Left renal pelvis (tissue), 4 donors: ENCODE measurements around the gene BACE2. TPM values are rescaled to one million over a fixed set of nuclear protein-coding genes. Genes with fewer than 3 reads are reported as not detected.

Experiments
- DNase-seq, 4 donors: peaks; one replicate each; pipeline ENCODE4 v3.0.0-alpha.2; 2013; ENCODE audit warnings: low read depth in 4 of 4, low spot score in 3 of 4
- polyA plus RNA-seq, 4 donors: library from polyadenylated mRNA; unstranded; fragments of 120-200 nt; gene quantifications; one replicate each; pipeline ENCODE4 v1.2.1, GENCODE V29; 2013; ENCODE audit not compliant: insufficient read length in 4 of 4

The BACE2 gene
- polyA plus RNA-seq, result 10 to 100 TPM; 26.5 to 56.5 (median 31.7) TPM

DNA sequence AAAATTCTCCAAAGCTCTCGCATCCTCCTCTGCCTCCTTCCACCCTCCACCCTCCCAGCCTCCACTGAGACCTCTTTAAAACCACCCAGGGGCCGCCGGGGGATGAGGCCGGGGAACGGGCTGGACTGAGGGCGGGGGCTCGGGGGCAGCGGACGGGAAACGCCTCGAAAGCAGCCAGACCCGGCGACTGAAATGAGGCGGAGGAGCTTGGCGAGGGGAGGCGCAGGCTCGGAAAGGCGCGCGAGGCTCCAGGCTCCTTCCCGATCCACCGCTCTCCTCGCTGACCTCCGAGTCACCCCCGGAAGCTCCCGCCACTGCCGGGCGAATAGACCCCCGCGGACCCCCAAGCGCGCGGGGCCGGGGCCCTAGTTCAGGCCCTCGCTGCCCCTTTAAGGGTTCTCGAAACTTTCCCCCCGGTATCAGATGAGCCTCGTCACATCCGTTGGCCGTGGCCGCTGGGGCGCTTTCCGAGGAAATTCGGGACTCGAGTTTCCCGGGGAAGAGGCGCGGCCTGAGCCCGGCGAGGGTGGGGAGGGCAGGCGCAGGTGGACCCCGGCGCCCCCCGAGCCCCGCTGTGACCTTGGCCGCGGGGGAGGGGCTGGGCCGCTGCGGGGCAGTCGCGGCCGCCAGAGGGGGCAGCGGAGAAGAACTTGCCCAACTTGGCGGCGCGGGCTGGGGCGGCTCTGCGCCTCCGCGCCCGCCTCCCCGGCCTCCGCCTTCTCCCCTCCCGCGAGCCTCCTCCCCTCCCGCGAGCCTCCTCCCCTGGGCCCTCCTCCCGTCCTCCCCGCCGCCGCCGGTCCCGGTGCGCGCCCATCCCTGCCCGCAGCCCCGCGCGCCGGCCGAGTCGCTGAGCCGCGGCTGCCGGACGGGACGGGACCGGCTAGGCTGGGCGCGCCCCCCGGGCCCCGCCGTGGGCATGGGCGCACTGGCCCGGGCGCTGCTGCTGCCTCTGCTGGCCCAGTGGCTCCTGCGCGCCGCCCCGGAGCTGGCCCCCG, at the start of gene BACE2:
BACE2 (plus strand) TSS at position 813 of the 995 bp plus-strand sequence; CDS start at position 917, 104 bp downstream.
- peak in 3 of 4 donors; percentile 31 to 60 (median 45) for DNase-seq

DNA sequence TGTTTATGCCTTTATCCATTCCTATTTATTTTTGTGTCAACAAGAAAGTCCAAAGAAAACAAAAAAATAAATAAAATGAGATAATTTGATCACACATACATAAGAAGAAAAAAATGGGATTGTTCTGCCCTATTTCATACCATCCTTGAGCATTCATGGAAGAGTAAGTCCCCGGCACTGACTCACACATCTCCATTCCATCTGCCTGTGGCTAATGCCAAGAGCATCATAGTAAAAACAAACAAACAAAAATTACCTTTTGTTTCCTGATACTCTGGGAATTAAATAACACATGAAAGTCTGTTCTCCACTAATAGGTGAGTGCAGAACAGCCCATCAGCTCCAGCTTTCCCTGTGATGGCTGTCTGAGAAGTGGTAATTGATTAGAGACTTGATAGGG, 48.1 kb upstream of the BACE2 start:
- DNase-seq, result no peak

DNA sequence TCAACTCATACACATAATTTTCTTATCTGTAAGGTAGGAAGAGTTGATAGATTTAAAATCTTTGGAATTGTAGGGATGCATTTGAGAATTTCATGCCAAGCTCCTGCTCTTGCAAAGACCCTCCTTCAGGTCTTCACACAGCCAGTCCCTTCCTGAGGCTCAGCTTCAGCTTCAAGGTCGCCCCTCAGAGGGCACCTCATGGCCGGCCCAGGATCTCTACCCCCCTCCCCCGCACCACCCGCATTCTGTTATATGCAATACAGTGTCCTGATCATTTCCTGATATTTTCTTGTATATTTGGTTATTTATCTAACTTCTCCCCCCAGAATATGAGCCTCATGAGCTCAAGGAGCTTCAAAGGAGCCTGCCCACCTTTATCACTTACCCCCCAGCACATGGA, 47.0 kb upstream of the BACE2 start:
- no peak for DNase-seq

DNA sequence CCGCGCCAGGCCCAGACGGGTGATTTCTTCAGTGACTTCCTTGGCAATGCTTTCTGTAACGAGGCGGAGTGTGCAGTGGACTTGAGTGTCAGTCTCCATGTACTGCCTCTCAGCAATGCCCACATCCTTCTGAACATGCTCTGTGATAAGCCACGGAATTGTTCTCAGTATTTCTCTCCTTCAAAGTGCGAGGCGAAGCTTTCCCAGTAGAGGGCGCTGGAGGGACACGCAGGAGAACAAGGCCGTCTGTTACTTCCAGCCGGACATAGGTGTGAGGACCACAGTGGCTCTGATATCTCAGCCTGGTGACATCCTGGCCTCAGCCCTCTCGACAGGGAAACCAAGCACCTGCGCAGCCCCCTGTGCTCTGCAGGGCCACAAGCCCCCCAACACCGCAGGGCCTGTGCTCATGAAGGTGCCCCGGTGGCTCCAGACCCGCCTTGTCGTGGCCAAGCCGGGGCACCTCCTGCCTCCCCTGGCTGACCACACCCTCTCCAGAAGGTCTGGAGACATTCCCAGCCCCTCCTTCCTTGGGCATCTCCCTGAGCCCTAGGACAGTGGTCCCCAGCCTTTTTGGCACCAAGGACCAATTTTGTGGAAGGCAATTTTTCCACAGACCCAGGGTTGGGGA, 46.1 kb upstream of the BACE2 start:
- DNase-seq, result peak in 3 of 4 donors; percentile 54 to 72 (median 68)

DNA sequence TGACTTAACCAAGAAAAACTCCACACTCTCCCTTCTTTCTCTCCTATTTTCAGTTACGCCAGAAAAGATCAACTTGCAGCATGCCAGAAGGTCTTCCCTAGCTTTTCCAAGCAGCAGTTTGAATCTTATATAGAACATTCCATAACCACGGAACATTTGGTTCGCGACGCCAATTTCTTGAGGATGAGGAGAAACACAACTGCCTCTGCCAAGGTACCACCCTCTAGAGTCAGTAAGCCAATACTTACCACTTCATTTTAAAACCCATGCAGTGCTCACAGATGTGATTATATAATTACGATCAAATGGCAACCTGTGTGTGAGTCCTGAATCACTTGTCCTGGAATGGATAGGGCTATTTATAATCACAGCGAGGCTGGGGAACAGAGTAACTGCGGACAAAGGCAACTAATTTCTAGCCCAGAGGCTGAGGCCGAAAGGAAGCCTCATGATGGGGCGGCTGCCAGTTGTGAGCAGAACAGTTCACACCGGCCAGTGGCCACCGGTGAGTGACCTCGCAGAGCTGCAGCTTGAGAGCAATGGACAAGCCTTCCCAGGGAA, 43.2 kb upstream of the BACE2 start:
- no peak for DNase-seq

DNA sequence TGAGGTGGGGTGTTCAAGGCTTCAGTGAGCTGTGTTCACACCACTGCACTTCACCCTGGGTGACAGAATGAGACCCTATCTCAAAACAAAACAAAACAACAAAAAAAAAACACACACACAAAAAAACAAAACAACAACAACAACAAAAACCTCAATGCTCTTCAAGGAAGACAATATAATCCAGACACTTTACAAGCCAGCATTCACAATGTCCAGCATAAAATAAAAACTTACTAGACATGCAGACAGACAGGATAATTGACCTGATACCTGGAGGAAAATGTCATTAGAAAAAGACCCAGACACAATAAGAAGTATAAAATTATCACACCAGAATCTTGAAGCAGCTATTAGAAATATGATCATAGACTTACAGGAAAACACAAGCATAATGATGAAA, 39.0 kb upstream of the BACE2 start:
- DNase-seq, result no peak

DNA sequence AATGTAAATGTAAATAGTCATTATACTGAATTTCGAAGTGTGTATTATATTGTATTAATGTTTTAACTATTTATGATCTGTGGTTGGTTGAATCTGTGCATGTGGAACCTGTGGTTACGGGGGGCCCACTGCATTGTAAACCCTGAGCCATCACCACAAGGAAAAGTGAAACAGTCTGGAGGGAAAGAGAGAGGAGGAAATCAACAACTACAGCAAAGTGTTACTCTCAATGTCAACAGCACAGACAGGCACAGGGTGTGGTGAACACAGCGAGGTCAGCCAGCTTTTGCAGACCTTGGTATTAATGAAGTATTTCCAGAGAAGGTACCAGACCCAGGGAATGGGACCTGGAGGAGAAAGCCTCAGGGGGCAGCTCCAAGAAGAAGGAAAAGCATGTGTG, 37.1 kb upstream of the BACE2 start:
- no peak for DNase-seq

DNA sequence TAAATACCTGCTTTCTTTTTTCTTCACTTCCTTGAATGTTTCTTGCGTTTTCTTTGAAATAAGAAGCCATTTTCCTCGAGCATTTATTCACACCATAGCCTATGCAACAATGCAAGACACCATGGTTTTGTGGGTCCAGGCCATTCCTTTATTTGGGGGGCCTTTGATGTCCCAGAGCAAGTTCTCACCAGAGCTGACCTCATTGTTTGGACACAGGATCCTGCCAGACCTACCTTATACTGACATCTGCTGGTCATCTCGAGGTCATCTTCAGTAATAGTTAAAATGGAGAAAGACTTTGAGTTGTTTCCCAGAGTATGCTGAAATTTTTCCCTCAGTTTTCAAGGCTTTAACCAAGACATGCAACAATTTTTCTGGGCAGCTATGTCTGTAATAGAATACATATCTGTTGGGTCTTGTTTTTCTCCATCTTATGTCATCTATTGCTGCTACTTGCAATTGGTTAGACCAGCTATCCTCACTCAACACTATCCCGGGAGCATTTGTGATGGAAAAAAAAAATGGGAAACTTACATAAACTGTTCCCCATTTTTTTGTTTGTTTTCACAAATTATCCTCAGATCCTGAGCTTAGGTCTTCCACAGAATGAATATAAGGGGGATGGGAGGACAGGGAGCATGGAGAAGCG, 34.0 kb upstream of the BACE2 start:
- no peak for DNase-seq

DNA sequence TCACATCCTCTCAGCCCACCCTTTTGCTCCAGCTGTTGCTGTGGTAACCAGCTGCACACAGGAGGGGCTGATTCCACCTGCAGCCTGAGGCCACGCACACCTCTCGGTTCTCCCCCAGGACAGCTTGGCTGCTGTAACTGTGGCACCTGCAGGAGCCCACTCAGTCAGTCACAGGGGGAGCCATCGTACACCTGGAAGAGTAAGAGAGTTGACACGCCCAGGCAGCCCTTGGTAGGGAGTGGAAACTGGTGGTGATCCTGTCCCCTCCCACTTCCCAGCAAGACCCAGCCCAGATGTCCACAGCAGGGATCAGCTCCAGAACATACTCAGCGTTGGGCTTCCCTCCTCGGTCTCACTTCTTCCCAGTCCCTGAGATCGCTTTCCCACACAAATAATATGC, 32.2 kb upstream of the BACE2 start:
- DNase-seq, result no peak

DNA sequence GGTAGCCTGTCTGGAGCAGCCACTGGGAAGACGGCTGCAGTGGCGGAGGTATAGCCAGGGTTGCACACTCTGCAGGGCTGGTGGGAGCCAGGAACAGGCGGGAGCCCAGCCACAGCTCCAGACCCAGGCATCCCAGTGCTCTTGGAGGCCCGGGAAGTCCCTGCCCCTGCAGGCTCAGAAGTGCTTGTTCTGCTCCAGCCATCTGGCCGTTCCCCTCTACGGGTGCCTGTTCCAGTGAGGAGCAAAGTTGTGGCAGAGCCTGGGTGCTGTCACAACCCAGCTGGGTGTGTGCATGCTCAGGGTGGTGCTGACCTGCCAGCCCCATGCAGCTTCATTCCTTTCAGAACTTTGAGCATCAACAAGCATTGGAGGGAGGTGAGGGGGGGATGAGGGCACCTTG, 31.7 kb upstream of the BACE2 start:
- no peak for DNase-seq

DNA sequence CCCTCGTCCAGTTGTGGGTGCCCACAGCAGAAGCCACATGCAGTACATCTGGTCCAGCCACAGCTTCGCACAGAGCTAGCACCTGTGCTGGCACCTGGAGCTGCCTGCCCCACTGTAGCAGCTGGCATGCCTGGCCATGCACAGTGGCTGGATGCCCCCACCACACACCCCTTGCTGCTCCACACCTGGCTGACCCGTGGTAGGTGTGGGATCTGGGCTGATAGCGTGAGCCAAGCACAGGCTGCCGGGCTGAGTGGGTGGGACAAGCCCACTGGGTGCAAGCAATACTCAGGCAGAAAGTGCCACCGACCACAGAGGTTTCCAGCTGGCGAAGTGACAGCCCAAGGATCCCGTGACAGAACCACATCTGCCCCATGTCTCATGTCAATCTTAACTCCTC, 30.6 kb upstream of the BACE2 start:
- no peak for DNase-seq

DNA sequence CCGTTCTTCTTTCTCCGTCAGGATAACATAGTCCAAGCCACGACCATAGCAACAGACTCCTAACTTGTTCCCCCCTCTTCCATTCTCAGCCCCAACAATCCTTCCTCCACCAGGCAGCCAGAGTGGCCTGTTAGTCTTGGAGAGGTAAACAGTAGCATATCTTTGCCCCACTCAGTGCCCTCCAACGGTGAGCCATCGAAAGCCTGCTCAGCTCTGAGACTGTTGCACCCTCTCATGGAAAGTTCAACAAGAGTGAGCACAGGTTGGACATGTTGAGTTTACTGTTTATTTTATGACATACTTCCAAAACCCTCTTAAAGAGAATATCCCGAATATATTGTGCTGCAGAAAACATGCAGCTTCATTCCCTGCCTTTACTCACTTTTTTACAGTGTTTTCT, 30.1 kb upstream of the BACE2 start:
- no peak for DNase-seq

DNA sequence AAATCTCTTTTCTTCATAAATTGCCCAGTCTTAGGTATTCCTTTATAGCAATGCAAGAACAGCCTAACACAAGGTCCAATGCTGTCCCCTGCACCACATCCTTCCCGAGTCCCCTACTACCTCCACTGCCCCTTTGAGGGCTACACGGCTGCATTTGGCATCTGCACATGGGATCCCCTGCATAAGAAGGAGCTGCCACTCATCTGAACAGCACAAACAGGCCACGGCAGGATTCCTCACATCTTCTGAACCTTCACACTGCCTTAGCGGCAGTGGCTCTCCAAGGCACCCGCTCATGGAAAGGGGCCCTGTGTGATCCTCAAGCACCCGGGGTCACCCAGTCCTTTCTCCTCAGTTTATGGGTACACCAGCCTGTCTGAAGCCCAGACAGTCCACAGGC, 29.2 kb upstream of the BACE2 start:
- DNase-seq, result no peak

DNA sequence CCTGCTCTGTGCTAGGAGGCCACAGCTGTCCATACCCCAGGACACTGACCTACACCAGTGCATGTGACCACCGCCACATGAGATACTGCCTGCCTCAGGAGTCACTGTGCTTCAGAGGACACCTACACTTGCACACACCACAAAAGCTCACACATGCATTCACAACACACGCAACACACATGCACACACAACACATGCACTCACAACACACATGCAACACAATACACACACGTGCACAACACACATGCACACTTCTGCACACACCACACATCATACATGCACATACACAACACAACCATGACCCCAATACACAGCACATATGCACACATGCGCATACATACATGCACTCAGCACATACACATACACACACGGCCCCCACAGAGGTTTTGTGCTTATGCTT, 28.7 kb upstream of the BACE2 start:
- DNase-seq, result no peak

DNA sequence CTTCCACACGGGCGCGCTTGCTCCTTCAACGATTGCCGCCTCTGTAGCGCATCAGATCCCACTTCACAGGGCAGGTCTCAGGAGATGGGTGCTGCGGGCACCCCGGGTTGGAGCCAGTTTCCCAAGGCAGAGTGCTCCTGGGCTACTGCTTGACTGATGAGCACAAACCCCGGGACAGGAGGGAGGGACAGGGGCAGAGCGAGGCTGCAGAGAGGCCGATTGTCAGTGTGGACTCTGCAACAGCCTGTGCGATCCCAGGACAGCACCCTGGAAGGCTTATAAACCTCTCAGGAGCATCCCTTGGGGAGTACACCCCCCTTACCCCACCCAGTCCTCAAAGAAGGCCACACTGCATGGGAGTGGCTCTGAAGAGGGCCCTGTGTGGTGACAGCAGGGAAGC, 28.0 kb upstream of the BACE2 start:
- DNase-seq, result no peak

DNA sequence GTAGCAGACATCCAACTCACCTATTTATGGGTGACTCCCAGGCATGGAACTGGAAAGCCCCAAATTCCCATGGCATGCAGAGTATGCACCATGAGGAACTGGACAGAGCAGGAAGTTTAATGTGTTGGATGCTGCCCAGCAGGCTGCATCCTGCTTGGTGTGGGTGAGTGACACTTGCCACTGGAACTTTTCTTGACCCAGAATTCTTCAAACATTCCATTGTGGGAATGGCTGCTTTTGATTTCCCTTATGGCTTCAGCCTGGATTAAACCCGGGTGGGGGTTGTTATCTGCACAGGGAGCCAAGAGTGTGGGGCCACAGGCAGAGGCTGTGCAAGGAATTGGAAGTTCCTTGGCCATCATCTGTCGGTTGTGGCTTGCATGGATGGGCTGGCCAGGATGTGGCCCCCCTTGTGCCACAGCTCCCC, 26.9 kb upstream of the BACE2 start:
- DNase-seq, result no peak

DNA sequence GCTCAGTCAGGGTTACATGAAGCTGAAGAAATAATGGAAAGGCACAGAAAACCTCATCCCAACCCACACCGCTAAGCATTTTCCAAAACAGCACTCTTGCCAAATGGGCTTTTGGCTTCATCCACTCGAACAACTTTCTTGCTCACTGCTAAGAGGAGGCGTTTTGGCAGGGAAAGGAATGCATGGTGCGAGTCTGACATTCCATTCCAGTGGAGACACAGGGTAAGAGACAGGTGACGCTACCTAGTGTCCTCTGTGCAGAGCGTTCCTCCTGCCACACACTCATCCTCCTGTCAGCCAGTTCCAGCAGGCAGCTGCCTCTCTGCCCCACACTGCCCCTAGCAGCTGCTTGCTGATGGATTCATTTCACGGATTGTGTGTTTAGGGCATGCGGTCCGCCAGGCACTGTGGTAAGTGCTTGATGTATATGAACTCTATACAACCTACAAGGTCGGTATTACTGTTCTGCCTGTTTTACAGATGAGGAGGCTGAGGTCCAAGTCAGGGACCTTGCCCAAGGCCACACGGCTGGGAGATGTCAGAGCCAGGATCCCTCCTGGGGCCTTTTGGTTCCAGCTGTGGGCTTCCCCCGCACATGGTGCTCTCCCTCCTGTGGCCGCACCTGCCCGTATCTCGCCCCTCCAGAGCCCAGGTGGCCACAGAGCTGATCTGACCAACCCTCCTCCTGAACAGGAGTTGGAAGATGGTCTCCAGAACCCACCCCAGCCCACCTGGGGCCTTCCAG, 25.7 kb upstream of the BACE2 start:
- DNase-seq, result no peak

DNA sequence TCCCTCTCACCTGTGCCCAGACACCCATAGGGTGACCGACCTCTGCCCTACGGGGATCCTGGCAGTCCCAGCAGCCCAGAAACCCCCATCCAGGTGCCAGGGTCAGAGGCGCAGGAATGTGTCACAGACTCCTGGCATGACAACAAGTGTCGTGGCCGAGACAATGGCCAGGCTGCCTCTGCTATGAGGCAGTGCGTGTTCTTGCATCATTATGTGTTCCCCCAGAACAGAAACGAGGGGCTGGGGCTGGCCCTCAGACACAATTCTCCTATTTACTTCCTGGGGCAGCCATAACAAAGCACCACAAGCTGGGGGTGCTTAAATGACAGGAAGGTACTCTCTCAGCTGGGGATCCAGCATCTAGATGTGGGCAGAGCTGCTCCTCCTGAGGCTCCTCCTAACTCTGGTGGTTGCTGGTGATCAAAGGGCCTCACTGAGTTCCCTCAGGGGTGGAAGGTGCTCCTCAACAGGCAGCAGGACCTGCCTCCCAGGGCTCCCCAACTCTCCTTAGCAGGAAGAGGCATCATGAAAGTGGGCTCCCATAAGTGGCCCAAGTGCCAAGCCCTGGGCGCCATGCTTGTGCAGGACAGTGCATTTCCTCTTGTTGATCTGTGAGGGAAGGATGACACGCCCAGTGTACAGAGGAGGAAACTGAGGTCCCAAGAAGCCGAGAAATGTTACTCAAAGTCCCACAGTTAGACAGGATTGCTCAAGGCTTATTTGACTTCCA, 24.2 kb upstream of the BACE2 start:
- DNase-seq, result no peak

DNA sequence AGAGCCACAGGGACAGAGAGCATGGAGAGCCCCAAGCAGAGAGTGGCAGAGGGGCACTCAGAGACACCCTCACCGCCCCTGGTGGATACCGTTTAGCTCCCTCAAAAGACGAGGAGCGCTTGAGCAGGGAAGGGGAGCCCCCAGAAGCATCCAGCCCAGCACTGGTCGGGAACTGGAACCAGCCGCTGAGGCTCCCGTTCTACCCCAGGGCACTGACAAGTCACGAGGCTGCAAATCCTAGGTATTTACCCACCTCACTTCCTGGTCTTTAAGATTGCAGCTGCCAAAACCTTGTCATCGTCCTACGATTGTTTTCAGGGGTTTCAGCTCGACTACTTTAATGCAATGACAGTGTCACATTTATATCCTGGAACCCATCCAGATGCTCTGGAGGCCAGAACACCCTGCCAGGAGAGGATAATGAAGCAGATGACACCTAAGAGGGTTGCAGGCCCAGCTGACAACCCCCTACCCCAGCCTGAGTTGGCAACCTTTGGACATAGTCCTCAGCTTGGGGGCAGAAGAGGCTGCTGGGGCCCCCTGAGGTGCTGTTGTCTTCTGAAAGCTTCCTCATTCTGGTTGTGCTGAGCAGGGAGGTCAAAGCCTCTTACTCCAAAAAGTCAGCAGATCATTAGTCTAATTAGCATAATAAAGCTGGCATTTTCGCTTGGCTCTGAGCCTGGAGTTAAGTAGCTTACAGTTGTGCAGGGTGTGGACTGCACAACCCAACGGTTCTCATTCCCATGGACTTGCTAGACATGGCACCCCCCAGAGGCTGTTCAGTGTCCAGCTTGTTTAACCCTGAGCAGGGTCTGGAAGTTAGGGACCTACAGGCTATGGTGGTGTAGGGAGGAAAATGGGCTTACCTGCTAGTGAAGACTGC, 20.6 kb upstream of the BACE2 start:
- no peak for DNase-seq
